H1 (cell line): ENCODE data around the gene MSI2. TPM values are rescaled to one million over a fixed set of nuclear protein-coding genes. Genes with fewer than 3 reads are reported as not detected.

Experiments used
- CTCF ChIA-PET: fragments of 300-600 bp; sonication (Branson Sonifier 250); formaldehyde crosslinking; loops from one replicate; lab custom pipeline; 2021; ENCODE audit not compliant: partially characterized antibody; lab: Charles Lee
- POLR2A ChIA-PET: fragments of 300-600 bp; sonication (Branson Sonifier 250); formaldehyde crosslinking; loops from one replicate; lab custom pipeline; 2021; ENCODE audit warnings: inconsistent platforms; ENCODE audit not compliant: partially characterized antibody; lab: Charles Lee
- DNase-seq, 2 experiments: peaks; one replicate each; pipeline versions ENCODE4 v3.0.0 to v3.0.0-alpha.2; 2010 to 2022; ENCODE audit warnings: low spot score in 2 of 2, low read depth in 1 of 2, mixed read lengths in 1 of 2
- FAIRE-seq: peaks from 2 replicates; lab custom pipeline; 2011; peaks lifted over from hg19 to GRCh38; lab: Jason Lieb, UNC
- H2AFZ ChIP-seq: 2 replicates; pipeline ENCODE4 v1.8.1; 2012; ENCODE audit warnings: low read length, inconsistent platforms
- H2AK5ac ChIP-seq: 2 replicates; pipeline ENCODE4 v1.6.1; 2013; ENCODE audit warnings: low read depth, low read length
- H2BK120ac ChIP-seq: replicated peaks from 2 replicates; pipeline ENCODE3; 2013; ENCODE audit warnings: low read depth, low read length, inconsistent platforms
- H2BK12ac ChIP-seq: 2 replicates; pipeline ENCODE4 v1.6.1; 2013; ENCODE audit warnings: low read depth, low read length
- H2BK15ac ChIP-seq: 2 replicates; pipeline ENCODE4 v1.6.1; 2013; ENCODE audit warnings: low read length
- H2BK20ac ChIP-seq: 2 replicates; pipeline ENCODE4 v1.6.1; 2013; ENCODE audit warnings: low read length
- H2BK5ac ChIP-seq: 2 replicates; pipeline ENCODE4 v1.6.1; 2013; ENCODE audit warnings: low read depth, low read length
- H3K14ac ChIP-seq: 2 replicates; pipeline ENCODE4 v1.6.1; 2013; ENCODE audit warnings: inconsistent platforms; ENCODE audit not compliant: insufficient read length
- H3K18ac ChIP-seq: 2 replicates; pipeline ENCODE4 v1.6.1; 2013; ENCODE audit warnings: low read length; ENCODE audit errors: extremely low read depth
- H3K23ac ChIP-seq: 2 replicates; pipeline ENCODE4 v1.6.1; 2013; ENCODE audit warnings: inconsistent platforms; ENCODE audit not compliant: insufficient read length
- H3K23me2 ChIP-seq: 2 replicates; pipeline ENCODE4 v1.6.1; 2013; ENCODE audit warnings: low read depth, low read length
- H3K27ac ChIP-seq: 2 replicates; pipeline ENCODE4 v1.6.1; 2011; ENCODE audit warnings: low read depth, low read length, inconsistent platforms
- H3K27me3 ChIP-seq, 4 experiments: replicated peaks in 1 of 4; 1 replicate in 1 of 4; 2 replicates in 3 of 4; pipeline versions ENCODE4 v1.6.1 to v1.8.1; 2011 to 2013; ENCODE audit warnings: low read length in 3 of 4, mild to moderate bottlenecking in 3 of 4, inconsistent platforms in 2 of 4, mixed read lengths in 2 of 4, moderate library complexity in 1 of 4; ENCODE audit not compliant: control insufficient read depth in 3 of 4, insufficient read depth in 3 of 4; ENCODE audit errors: extremely low read depth in 1 of 4
- H3K36me3 ChIP-seq, 4 experiments: 2 replicates each; pipeline versions ENCODE4 v1.6.1 to v1.8.1; 2011 to 2013; ENCODE audit warnings: mild to moderate bottlenecking in 4 of 4, low read length in 3 of 4, moderate library complexity in 2 of 4, control low read depth in 1 of 4, inconsistent platforms in 1 of 4; ENCODE audit not compliant: insufficient read depth in 4 of 4, control insufficient read depth in 2 of 4
- H3K4ac ChIP-seq: replicated peaks from 2 replicates; pipeline ENCODE3; 2013; ENCODE audit warnings: low read length, low read depth, mixed read lengths, inconsistent platforms; ENCODE audit not compliant: insufficient read length
- H3K4me1 ChIP-seq, 4 experiments: replicated peaks in 1 of 4; 1 replicate in 1 of 4; 2 replicates in 3 of 4; pipeline versions ENCODE4 v1.6.1 to v1.8.1; 2011 to 2013; ENCODE audit warnings: low read length in 3 of 4, inconsistent platforms in 2 of 4, mixed read lengths in 1 of 4; ENCODE audit not compliant: insufficient read depth in 4 of 4, control insufficient read depth in 3 of 4
- H3K4me2 ChIP-seq, 2 experiments: 2 replicates each; pipeline versions ENCODE4 v1.6.1 to v1.8.1; 2011 to 2013; ENCODE audit warnings: low read depth in 2 of 2, low read length in 2 of 2, control low read depth in 1 of 2, inconsistent platforms in 1 of 2, mild to moderate bottlenecking in 1 of 2; ENCODE audit not compliant: insufficient read depth in 1 of 2
- H3K4me3 ChIP-seq, 4 experiments: fragments of 200-600, 300-600 bp in 1 of 4; sonication (generic), shearing (Covaris generic), sonication (Bioruptor Twin) in 1 of 4; 2 replicates each; pipeline versions ENCODE4 v1.5.1 to v1.8.1; 2011 to 2016; ENCODE audit warnings: low read length in 4 of 4, low read depth in 3 of 4, control low read depth in 2 of 4, inconsistent platforms in 2 of 4, mild to moderate bottlenecking in 2 of 4, mixed read lengths in 1 of 4, moderate library complexity in 1 of 4; ENCODE audit not compliant: insufficient read depth in 2 of 4; ENCODE audit errors: extremely low read depth in 1 of 4
- H3K56ac ChIP-seq: replicated peaks from 2 replicates; pipeline ENCODE3; 2013; ENCODE audit warnings: low read depth, mild to moderate bottlenecking, mixed read lengths, low read length, inconsistent platforms; ENCODE audit not compliant: insufficient read length
- H3K79me1 ChIP-seq: 2 replicates; pipeline ENCODE4 v1.6.1; 2013; ENCODE audit warnings: low read depth, low read length, control low read depth
- H3K79me2 ChIP-seq, 2 experiments: 2 replicates each; pipeline versions ENCODE4 v1.6.1 to v1.8.1; 2012 to 2013; ENCODE audit warnings: low read length in 2 of 2, mild to moderate bottlenecking in 2 of 2, inconsistent platforms in 1 of 2; ENCODE audit not compliant: insufficient read depth in 2 of 2, control insufficient read depth in 1 of 2
- H3K9ac ChIP-seq, 4 experiments: replicated peaks in 1 of 4; 1 replicate in 1 of 4; 2 replicates in 3 of 4; pipeline versions ENCODE4 v1.6.1 to v1.8.1; 2011 to 2013; ENCODE audit warnings: low read depth in 3 of 4, low read length in 3 of 4, control low read depth in 2 of 4, mild to moderate bottlenecking in 2 of 4, moderate library complexity in 2 of 4, inconsistent platforms in 1 of 4; ENCODE audit errors: extremely low read depth in 1 of 4
- H3K9me3 ChIP-seq, 2 experiments: 2 replicates each; pipeline versions ENCODE4 v1.6.1 to v1.8.1; 2012 to 2013; ENCODE audit warnings: mild to moderate bottlenecking in 2 of 2, moderate library complexity in 2 of 2, control low read depth in 1 of 2, inconsistent platforms in 1 of 2, low read depth in 1 of 2, low read length in 1 of 2, mixed read lengths in 1 of 2; ENCODE audit not compliant: insufficient read depth in 2 of 2
- H4K20me1 ChIP-seq, 2 experiments: replicated peaks in 1 of 2; 2 replicates each; pipeline versions ENCODE3 to v1.8.1; 2011 to 2013; ENCODE audit warnings: inconsistent platforms in 2 of 2, low read length in 2 of 2, mild to moderate bottlenecking in 1 of 2; ENCODE audit not compliant: insufficient read depth in 2 of 2, control insufficient read depth in 1 of 2
- H4K5ac ChIP-seq: 2 replicates; pipeline ENCODE4 v1.6.1; 2013; ENCODE audit warnings: low read length, low read depth, mixed read lengths, inconsistent platforms; ENCODE audit not compliant: insufficient read length
- H4K8ac ChIP-seq: 2 replicates; pipeline ENCODE4 v1.8.0; 2013; ENCODE audit warnings: mild to moderate bottlenecking, moderate library complexity, low read length, inconsistent platforms; ENCODE audit not compliant: insufficient read depth; ENCODE audit errors: extremely low read depth
- H4K91ac ChIP-seq: replicated peaks from 2 replicates; pipeline ENCODE3; 2013; ENCODE audit warnings: low read length, mixed read lengths, inconsistent platforms; ENCODE audit not compliant: insufficient read length
- JUND ChIP-seq: IDR thresholded peaks from 2 replicates; pipeline ENCODE4 v1.6.1; 2011; ENCODE audit warnings: mild to moderate bottlenecking, improper control_type of control experiment, low read length
- WGBS, 2 experiments: shearing (Covaris generic) in 1 of 2; methylation state at CpG; one replicate each; pipeline versions ENCODE4 v1.1.6 to v1.1.7; 2013 to 2015; ENCODE audit warnings: low lambda C conversion rate in 2 of 2, mixed read lengths in 2 of 2, inconsistent platforms in 1 of 2, low coverage in 1 of 2, missing lambda C conversion rate in 1 of 2; ENCODE audit not compliant: insufficient replicate concordance in 2 of 2, insufficient coverage in 1 of 2, insufficient read length in 1 of 2; ENCODE audit errors: extremely low coverage in 1 of 2, missing lambda C conversion rate in 1 of 2; 5-methylcytosine and 5-hydroxymethylcytosine counted together
- polyA plus RNA-seq, 7 experiments: library from polyadenylated mRNA; depleted of rRNA in 3 of 7; stranded (reverse) in 5 of 7; unstranded in 2 of 7; fragments of >200 nt in 5 of 7; fragments of 200-250 nt in 2 of 7; gene quantifications; 1 replicate in 5 of 7; 2 replicates in 1 of 7; 4 replicates in 1 of 7; pipeline versions ENCODE4 v1.2.1 to v1.2.3, GENCODE V29; 2011 to 2013; ENCODE audit warnings: missing spikeins in 2 of 7, mixed read lengths in 2 of 7
- total RNA-seq: library from RNA; stranded (reverse); fragmentation: NEBNext Ultra II Directional; extraction: Animal tissue kit (Norgen Biotek cat#: 25700); gene quantifications from 2 replicates; pipeline ENCODE4 v1.2.1, GENCODE V29; 2021

MSI2 gene
- total and polyA plus RNA-seq, 2 of the 8 experiments (the other 6 are each of a cell fraction or from before 2014, with no cell fraction given): 36.7 to 80.6 TPM

DNA sequence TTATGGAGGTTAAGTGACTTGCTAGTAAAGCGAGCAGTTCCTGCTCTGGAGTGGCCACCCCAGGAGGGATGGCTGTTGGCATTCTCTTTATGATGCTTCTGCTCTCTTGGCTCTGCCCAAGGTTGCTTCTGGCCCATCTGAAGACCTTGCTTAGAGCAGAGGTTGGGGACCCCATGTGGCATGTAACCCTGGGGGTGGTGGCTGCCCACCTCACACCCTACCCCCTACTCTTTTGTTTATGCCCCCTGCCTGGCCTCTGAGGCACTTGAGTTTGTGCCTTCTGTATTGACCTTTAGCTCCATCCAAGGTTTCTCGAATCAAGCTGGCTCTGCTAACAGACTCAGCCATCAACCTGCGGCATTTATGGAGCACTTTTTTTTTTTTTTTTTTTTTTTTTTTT is 214.6 kb downstream of the MSI2 start:
- WGBS, 2 experiments: 90% methylated on average over 3 of the region's 3 CpGs; no CpG with 5 or more reads in 1 of the 2 experiments
- no peak overlapping the region for H4K91ac ChIP-seq
- H3K9ac ChIP-seq: no peak overlapping the region
- no peak overlapping the region for H3K56ac ChIP-seq
- H3K79me2 ChIP-seq: peaks cover 0 to 29% of the 10 kb centered on the region in 2 experiments; a peak in 2 of 4 replicates
- no peak overlapping the region for H2BK12ac ChIP-seq
- H2BK20ac ChIP-seq: 0 out of 2 replicates have a peak overlapping the region, but pooled peaks have one; percentile 48
- CTCF ChIA-PET: interaction anchor here (0.7 to 4.8 kb wide), 10 partner anchors 10 to 227 kb away, joined by 3 to 29 read pairs (median 4); no protein-coding TSS in a partner anchor
- H4K8ac ChIP-seq: no peak overlapping the region
- no peak overlapping the region for H3K14ac ChIP-seq
- H3K18ac ChIP-seq: no peak overlapping the region; the same call in 1 of the 2 replicates
- H3K4me3 ChIP-seq: no peak overlapping the region
- no peak overlapping the region for H2BK120ac ChIP-seq
- no peaks in the 10 kb centered on the region for H3K27me3 ChIP-seq
- peaks cover 4% of the 10 kb centered on the region; the same call in 1 of the 2 replicates for H3K79me1 ChIP-seq
- POLR2A ChIA-PET: interaction anchor here (1.4 kb wide), 1 partner anchor 10 kb away, joined by 4 read pairs; no protein-coding TSS in a partner anchor
- FAIRE-seq (no peak), DNase-seq (no peak)
- no peak overlapping the region for H3K23ac ChIP-seq
- no peak overlapping the region for H2AFZ ChIP-seq
- H3K4ac ChIP-seq: no peak overlapping the region
- H3K4me1 ChIP-seq: peaks cover 8 to 47% (median 36%) of the 10 kb centered on the region in 4 experiments
- no peak overlapping the region for H2BK15ac ChIP-seq
- no peak overlapping the region; the same call in 1 of the 2 replicates for H2AK5ac ChIP-seq
- H3K4me2 ChIP-seq: peak overlapping the region in 1 of 2 experiments; percentile 44; a peak in 2 of 4 replicates
- H4K5ac ChIP-seq: no peak overlapping the region
- H3K27ac ChIP-seq: no peak overlapping the region
- H3K36me3 ChIP-seq: no peaks in the 10 kb centered on the region
- peaks cover 0 to 5% of the 10 kb centered on the region in 2 experiments for H4K20me1 ChIP-seq
- no peaks in the 10 kb centered on the region for H3K9me3 ChIP-seq
- no peak overlapping the region for H2BK5ac ChIP-seq
- H3K23me2 ChIP-seq: peaks cover 2% of the 10 kb centered on the region; the same call in 1 of the 2 replicates
- no peak for TF ChIP-seq JUND
